ENCODE data around the gene SF3B5.

Gene SF3B5

GRCh38 chr6:144104898-144105487 lies 9.6 kb upstream of the SF3B5 start:
- H3K4me3 ChIP-seq = no peak overlapping the region
- H3K9me3 ChIP-seq = no peaks in the 10 kb centered on the region
- H3K27me3 ChIP-seq = no peaks in the 10 kb centered on the region
- no peak for DNase-seq
- TF ChIP-seq, protein P1, sequence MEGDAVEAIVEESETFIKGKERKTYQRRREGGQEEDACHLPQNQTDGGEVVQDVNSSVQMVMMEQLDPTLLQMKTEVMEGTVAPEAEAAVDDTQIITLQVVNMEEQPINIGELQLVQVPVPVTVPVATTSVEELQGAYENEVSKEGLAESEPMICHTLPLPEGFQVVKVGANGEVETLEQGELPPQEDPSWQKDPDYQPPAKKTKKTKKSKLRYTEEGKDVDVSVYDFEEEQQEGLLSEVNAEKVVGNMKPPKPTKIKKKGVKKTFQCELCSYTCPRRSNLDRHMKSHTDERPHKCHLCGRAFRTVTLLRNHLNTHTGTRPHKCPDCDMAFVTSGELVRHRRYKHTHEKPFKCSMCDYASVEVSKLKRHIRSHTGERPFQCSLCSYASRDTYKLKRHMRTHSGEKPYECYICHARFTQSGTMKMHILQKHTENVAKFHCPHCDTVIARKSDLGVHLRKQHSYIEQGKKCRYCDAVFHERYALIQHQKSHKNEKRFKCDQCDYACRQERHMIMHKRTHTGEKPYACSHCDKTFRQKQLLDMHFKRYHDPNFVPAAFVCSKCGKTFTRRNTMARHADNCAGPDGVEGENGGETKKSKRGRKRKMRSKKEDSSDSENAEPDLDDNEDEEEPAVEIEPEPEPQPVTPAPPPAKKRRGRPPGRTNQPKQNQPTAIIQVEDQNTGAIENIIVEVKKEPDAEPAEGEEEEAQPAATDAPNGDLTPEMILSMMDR (IDR thresholded peaks at IDR 0.05) = peak; percentile 61 to 75
- intact Hi-C loops (cut with DNase I; ENCODE audit: low total_unique reads) = loop anchor here (5.0 to 10.0 kb wide), 3 partner anchors 112 to 377 kb away; no protein-coding TSS in a partner anchor
- no peaks in the 10 kb centered on the region for H3K36me3 ChIP-seq
- no peak overlapping the region for H3K27ac ChIP-seq
- H3K4me1 ChIP-seq = peaks cover 0 to 7% (median 3%) of the 10 kb centered on the region in 4 donors

- H3K27me3 ChIP-seq = no peaks in the 10 kb centered on the region
- H3K36me3 ChIP-seq = no peaks in the 10 kb centered on the region
- TF ChIP-seq, protein P1 (IDR thresholded peaks at IDR 0.05) = no peak
- DNase-seq = no peak
- H3K27ac ChIP-seq = no peak overlapping the region
- peaks cover 0 to 3% (median 0%) of the 10 kb centered on the region in 4 donors for H3K4me1 ChIP-seq
- intact Hi-C loops (cut with DNase I; ENCODE audit: low total_unique reads) = loop anchor here (5.0 to 10.0 kb wide), 2 partner anchors 170 to 378 kb away; no protein-coding TSS in a partner anchor
- no peak overlapping the region for H3K4me3 ChIP-seq
- no peaks in the 10 kb centered on the region for H3K9me3 ChIP-seq
Measured at GRCh38 chr6:144104488-144104887, 9.1 kb upstream of the SF3B5 start.

DNA sequence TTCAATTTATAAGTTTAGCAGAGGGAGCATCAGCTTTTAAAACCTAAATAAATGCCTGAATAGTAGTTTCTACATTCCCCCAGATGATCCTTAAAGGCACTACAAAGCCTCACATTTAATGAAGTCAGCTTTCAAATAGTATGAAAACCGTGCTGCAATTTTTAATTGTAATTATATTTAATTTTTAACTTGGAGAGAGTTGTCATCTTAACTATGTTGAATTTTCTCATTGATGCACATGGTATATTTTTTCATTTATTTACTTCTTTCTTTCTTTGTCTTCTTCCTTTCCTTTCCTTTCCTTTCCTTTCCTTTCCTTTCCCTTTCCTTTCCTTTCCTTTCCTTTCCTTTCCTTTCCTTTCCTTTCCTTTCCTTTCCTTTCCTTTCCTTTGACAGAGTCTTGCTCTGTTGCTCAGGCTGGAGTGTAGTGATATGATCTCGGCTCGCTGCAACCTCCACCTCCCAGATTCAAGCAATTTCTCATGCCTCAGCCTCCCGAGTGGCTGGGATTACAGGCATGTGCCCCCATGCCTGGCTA lies 7.7 kb upstream of the SF3B5 start:
- Histone ChIP-seq H3K9me3 (no peaks in the 10 kb centered on the region), H3K36me3 (no peaks in the 10 kb centered on the region), H3K27me3 (no peaks in the 10 kb centered on the region), H3K4me3 (no peak overlapping the region), H3K4me1 (no peaks in the 10 kb centered on the region), H3K27ac (no peak overlapping the region)
- TF ChIP-seq, protein P1 (IDR thresholded peaks at IDR 0.05) = no peak
- DNase-seq = no peak
- intact Hi-C loops (cut with DNase I; ENCODE audit: low total_unique reads) = loop anchor here (5.0 to 10.0 kb wide), 2 partner anchors 172 to 379 kb away; no protein-coding TSS in a partner anchor

- Histone ChIP-seq H3K9me3 (no peaks in the 10 kb centered on the region), H3K36me3 (no peaks in the 10 kb centered on the region), H3K4me1 (peaks cover 0 to 14% (median 10%) of the 10 kb centered on the region in 4 donors), H3K27ac (no peak overlapping the region), H3K27me3 (no peaks in the 10 kb centered on the region), H3K4me3 (no peak overlapping the region)
- TF ChIP-seq, protein P1 (IDR thresholded peaks at IDR 0.05) = no peak
- intact Hi-C loops (cut with DNase I; ENCODE audit: low total_unique reads) = no loop called here
- no peak for DNase-seq
Measured at GRCh38 chr6:144098993-144099392, 3.6 kb upstream of the SF3B5 start.

GRCh38 chr6:144094731-144095133 lies 641 bp downstream of the SF3B5 start:
- peak in 1 of 2 donors; percentile 24 for DNase-seq
- TF ChIP-seq, protein P1 (IDR thresholded peaks at IDR 0.05) = no peak
- Histone ChIP-seq H3K4me1 (peaks cover 0 to 21% (median 18%) of the 10 kb centered on the region in 4 donors), H3K27ac (peak overlapping the region; percentile 78 to 81), H3K4me3 (peak overlapping the region; percentile 71 to 76), H3K36me3 (peaks cover 0 to 6% (median 5%) of the 10 kb centered on the region in 3 donors), H3K9me3 (no peaks in the 10 kb centered on the region), H3K27me3 (no peaks in the 10 kb centered on the region)
- intact Hi-C loops (cut with DNase I; ENCODE audit: low total_unique reads) = no loop called here

All from tibial artery (tissue), 4 donors.